Esophagus muscularis mucosa (tissue), 3 donors: ENCODE measurements around the gene REC8.

ENCODE experiments used
- POLR2AphosphoS5 ChIP-seq, 2 donors: sonication (generic); formaldehyde crosslinking; IDR thresholded peaks; one replicate each; pipeline ENCODE4 v1.6.1; 2017; ENCODE audit warnings: antibody characterized with exemption in 2 of 2
- TF ChIP-seq, protein P1 (sequence below), 3 experiments: fragments of 200-600 bp in 2 of 3; fragments of 450-650 bp in 1 of 3; sonication (generic) in 2 of 3; IDR thresholded peaks; one replicate each; pipeline ENCODE4 v1.5.1; 2017 to 2019; ENCODE audit warnings: antibody characterized with exemption in 3 of 3, mild to moderate bottlenecking in 2 of 3, moderate library complexity in 1 of 3

DNA sequence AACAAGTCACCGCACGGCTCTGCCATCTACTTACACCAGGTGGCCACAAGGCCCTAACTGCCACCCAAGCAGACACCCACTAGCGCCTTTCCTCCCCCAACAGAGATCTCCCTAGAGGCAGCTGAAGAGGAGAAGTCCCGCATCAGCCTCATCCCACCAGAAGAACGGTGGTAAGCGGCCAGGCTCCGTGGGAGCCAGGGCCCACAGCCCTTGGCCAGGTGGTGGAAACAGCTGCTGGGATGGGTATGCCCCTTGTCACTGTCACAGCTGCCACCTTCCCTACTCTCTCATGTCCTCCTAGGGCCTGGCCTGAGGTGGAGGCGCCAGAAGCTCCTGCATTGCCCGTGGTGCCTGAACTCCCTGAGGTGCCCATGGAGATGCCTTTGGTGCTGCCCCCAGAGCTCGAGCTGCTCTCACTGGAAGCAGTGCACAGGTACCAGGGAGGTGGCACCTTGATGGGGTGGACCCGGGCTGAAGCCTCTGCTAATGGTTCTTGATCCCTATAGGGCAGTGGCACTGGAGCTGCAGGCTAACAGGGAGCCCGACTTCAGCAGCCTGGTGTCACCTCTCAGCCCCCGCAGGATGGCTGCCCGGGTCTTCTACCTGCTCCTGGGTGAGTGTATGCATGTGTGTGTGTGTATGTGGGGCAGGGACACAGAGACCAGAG, 7.5 kb downstream of the REC8 start:
- TF ChIP-seq, protein P1, sequence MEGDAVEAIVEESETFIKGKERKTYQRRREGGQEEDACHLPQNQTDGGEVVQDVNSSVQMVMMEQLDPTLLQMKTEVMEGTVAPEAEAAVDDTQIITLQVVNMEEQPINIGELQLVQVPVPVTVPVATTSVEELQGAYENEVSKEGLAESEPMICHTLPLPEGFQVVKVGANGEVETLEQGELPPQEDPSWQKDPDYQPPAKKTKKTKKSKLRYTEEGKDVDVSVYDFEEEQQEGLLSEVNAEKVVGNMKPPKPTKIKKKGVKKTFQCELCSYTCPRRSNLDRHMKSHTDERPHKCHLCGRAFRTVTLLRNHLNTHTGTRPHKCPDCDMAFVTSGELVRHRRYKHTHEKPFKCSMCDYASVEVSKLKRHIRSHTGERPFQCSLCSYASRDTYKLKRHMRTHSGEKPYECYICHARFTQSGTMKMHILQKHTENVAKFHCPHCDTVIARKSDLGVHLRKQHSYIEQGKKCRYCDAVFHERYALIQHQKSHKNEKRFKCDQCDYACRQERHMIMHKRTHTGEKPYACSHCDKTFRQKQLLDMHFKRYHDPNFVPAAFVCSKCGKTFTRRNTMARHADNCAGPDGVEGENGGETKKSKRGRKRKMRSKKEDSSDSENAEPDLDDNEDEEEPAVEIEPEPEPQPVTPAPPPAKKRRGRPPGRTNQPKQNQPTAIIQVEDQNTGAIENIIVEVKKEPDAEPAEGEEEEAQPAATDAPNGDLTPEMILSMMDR (IDR thresholded peaks at IDR 0.05): no peak
- no peak for TF ChIP-seq POLR2AphosphoS5 (IDR thresholded peaks at IDR 0.05)
